Body of pancreas (tissue), 4 donors: ENCODE data around the gene C19orf81.
"Not testable (repeated sequence)": the region's sequence is repeated elsewhere in the genome, so short reads cannot be mapped to it uniquely, and the experiment has no call there.

ENCODE experiments used
- POLR2A ChIP-seq, 3 donors: fragments of 450-650 bp; IDR thresholded peaks; one replicate each; pipeline ENCODE4 v1.6.1; 2016; ENCODE audit warnings: antibody characterized with exemption in 3 of 3, mild to moderate bottlenecking in 2 of 3
- TF ChIP-seq, protein P1 (sequence below), 7 experiments: fragments of 450-650 bp in 4 of 7; fragments of 200-600 bp in 3 of 7; sonication (generic) in 3 of 7; IDR thresholded peaks; one replicate each; pipeline ENCODE4 v1.5.1; 2016 to 2019; ENCODE audit warnings: antibody characterized with exemption in 7 of 7

DNA sequence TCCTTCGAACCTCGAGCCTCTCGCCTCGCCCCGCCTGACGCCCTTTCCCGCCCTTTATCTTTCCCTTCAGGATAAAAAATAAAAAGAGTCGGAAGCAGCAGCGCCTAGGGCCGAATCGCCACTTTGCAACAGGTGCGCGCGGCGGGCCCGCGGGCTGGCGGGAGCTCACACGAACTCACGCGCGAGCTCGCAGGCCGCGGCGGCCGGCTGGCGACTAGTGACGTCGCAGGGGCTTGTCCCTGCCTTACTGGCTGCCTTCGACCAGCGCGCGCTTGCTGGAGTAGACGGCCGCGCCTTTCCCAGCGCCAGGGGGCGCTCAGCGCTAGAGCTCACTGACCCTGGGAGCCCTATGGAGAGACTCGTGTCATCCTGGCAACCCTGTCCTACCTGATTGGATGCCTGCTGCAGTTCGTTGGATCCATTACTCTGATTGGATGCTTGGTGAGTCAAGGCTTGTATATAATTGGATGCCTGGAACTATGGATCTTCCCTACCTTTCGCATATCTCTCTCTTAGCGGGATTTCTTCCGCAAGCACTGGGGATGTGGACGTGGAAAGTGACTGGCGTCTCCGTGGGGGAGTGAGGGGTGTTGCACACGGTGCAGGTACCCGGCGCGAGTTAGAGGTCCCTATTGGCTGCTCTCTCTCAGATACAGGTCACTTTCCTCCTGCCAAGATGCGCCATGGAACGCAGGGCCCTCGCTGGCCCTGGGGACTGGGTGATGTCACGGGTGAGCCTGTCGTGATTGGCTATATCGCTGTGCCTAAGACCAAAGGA lies 43.0 kb upstream of the C19orf81 start:
- TF ChIP-seq, protein P1, sequence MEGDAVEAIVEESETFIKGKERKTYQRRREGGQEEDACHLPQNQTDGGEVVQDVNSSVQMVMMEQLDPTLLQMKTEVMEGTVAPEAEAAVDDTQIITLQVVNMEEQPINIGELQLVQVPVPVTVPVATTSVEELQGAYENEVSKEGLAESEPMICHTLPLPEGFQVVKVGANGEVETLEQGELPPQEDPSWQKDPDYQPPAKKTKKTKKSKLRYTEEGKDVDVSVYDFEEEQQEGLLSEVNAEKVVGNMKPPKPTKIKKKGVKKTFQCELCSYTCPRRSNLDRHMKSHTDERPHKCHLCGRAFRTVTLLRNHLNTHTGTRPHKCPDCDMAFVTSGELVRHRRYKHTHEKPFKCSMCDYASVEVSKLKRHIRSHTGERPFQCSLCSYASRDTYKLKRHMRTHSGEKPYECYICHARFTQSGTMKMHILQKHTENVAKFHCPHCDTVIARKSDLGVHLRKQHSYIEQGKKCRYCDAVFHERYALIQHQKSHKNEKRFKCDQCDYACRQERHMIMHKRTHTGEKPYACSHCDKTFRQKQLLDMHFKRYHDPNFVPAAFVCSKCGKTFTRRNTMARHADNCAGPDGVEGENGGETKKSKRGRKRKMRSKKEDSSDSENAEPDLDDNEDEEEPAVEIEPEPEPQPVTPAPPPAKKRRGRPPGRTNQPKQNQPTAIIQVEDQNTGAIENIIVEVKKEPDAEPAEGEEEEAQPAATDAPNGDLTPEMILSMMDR (IDR thresholded peaks at IDR 0.05), result not testable (repeated sequence)
- TF ChIP-seq POLR2A (IDR thresholded peaks at IDR 0.05), result not testable (repeated sequence)
